Measurements from ENCODE around the gene ITGA3.

- TF ChIP-seq EP300 (IDR thresholded peaks at IDR 0.05) (no peak), CTCF (IDR thresholded peaks at IDR 0.05) (no peak), POLR2A (IDR thresholded peaks at IDR 0.05; ENCODE audit: low read depth) (no peak)
Observed at GRCh38 chr17:50103941-50104340, 48.0 kb downstream of the ITGA3 start.

Data from esophagus muscularis mucosa (tissue), 4 donors.